Endothelial cell of umbilical vein (primary cell): ENCODE data around the gene ERO1B.

ENCODE experiments used
- EZH2 ChIP-seq: IDR thresholded peaks from 2 replicates; pipeline ENCODE4 v1.6.1; 2012; ENCODE audit warnings: borderline replicate concordance, low read depth, mild to moderate bottlenecking, moderate library complexity, low read length, inconsistent platforms; ENCODE audit not compliant: severe bottlenecking
- MYC ChIP-seq: IDR thresholded peaks from one replicate; pipeline ENCODE4 v1.6.1; 2011; ENCODE audit warnings: mild to moderate bottlenecking, low read depth, low read length
- POLR2A ChIP-seq: IDR thresholded peaks from 2 replicates; pipeline ENCODE4 v1.6.1; 2012; ENCODE audit warnings: low read depth, mild to moderate bottlenecking, control low read depth, low read length
- POLR2AphosphoS5 ChIP-seq: IDR thresholded peaks from 2 replicates; pipeline ENCODE4 v1.6.1; 2012; ENCODE audit warnings: low read depth, mild to moderate bottlenecking, control low read depth, low read length, moderate library complexity; ENCODE audit not compliant: insufficient read depth
- TF ChIP-seq, protein P1 (sequence below), 2 donors: IDR thresholded peaks; 1 replicate in 1 of 2; 2 replicates in 1 of 2; pipeline ENCODE4 v1.5.1; 2011; ENCODE audit warnings: low read length in 2 of 2, mild to moderate bottlenecking in 2 of 2, moderate library complexity in 2 of 2, control low read depth in 1 of 2, inconsistent platforms in 1 of 2, low read depth in 1 of 2; ENCODE audit not compliant: insufficient read depth in 1 of 2; ENCODE audit errors: extremely low read depth in 1 of 2

DNA sequence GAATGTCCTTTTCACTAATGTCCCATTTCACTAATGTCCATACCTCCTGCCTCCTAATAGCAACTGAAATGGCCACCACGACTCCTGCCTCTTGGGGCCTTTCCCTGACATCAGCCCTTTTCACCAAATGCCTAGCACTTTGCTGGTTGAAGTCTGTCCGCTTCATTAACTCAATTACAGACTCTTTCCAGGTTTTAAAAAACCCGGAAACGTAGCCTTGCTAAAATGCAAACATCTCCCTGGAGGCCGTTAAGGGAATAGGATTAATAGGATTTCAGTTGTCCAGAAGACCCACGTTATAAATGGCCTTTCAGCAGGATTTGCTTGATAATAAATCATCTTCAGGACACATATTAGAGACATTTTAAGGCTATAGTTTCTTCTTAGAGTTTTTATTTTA, 25.7 kb upstream of the ERO1B start:
- TF ChIP-seq, protein P1, sequence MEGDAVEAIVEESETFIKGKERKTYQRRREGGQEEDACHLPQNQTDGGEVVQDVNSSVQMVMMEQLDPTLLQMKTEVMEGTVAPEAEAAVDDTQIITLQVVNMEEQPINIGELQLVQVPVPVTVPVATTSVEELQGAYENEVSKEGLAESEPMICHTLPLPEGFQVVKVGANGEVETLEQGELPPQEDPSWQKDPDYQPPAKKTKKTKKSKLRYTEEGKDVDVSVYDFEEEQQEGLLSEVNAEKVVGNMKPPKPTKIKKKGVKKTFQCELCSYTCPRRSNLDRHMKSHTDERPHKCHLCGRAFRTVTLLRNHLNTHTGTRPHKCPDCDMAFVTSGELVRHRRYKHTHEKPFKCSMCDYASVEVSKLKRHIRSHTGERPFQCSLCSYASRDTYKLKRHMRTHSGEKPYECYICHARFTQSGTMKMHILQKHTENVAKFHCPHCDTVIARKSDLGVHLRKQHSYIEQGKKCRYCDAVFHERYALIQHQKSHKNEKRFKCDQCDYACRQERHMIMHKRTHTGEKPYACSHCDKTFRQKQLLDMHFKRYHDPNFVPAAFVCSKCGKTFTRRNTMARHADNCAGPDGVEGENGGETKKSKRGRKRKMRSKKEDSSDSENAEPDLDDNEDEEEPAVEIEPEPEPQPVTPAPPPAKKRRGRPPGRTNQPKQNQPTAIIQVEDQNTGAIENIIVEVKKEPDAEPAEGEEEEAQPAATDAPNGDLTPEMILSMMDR (IDR thresholded peaks at IDR 0.05; ENCODE audit: extremely low read depth in 1 of 2, insufficient read depth in 1 of 2, low read depth in 1 of 2, low read length in 2 of 2): no peak
- TF ChIP-seq POLR2AphosphoS5 (no peak), MYC (no peak), POLR2A (no peak), EZH2 (no peak)
